Articular chondrocyte of knee joint (primary cell): ENCODE data around the gene FAM117A. TPM values are rescaled to one million over a fixed set of nuclear protein-coding genes. Genes with fewer than 3 reads are reported as not detected.

Experiments
- total RNA-seq: library from RNA; depleted of rRNA; stranded (reverse); fragments of >200 nt; gene quantifications from 2 replicates; pipeline ENCODE4 v1.2.3, GENCODE V29; 2012

The FAM117A gene, protein sequence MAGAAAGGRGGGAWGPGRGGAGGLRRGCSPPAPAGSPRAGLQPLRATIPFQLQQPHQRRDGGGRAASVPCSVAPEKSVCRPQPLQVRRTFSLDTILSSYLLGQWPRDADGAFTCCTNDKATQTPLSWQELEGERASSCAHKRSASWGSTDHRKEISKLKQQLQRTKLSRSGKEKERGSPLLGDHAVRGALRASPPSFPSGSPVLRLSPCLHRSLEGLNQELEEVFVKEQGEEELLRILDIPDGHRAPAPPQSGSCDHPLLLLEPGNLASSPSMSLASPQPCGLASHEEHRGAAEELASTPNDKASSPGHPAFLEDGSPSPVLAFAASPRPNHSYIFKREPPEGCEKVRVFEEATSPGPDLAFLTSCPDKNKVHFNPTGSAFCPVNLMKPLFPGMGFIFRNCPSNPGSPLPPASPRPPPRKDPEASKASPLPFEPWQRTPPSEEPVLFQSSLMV
- 3.3 and 3.6 TPM in 2 replicates for total RNA-seq

GRCh38 chr17:49763735-49764558 is at the start of gene FAM117A:
Gene FAM117A (minus strand): TSS chr17:49764131. CDS start chr17:49764087, 44 bp downstream.

GRCh38 chr17:49788478-49789242 is 24.7 kb upstream of the FAM117A start, which contains the start of gene KAT7:
Gene KAT7 (plus strand): TSS chr17:49788681. CDS start chr17:49788835, 154 bp downstream.

DNA sequence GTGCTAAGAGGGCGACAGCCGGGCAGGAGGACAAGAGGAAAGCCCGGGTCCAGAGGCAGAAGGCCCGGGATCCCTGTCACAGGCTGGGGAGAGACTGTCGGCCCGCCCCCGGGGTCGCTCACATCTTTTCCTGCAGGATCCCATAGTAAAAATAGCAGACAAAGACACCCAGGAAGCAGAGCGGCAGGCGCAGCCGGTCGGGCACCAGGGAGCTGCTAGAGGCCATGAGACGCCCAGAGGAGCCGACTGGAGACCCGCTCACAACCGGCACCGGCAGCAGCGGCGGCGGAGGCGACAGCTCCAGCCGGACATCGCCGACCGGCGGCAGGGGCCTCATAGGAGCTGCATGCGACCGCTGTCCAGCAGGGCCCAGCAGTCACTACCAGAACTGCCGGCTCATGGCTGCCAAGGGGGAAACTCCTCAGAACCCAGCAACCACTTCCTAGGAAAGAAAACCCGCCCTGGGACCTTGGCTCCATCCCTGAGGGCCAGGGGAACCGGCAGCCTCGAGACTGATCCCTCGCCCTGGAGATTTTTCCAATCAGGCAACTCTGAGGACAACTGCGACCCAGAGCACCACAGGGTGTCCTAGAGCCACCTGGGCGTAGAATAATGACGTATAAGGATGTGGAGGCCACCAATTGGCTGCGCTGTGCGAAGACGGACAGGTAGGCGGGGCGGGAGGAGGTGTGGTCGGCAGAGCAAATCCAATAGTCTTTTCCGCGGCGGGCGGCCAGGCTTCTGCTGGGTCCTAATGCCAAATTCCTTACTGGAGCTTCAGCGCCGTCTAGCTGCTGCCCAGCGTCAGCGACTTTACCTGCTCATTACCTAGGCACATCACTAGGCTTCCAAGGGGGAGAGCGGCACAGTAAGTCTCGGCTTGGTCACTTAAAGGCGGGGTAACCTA is 56.1 kb downstream of the FAM117A start, which contains the start of gene SLC35B1:
Gene SLC35B1 (minus strand): TSS at position 357 of the 907 bp plus-strand sequence. CDS start 131 bp downstream, at position 226.

DNA sequence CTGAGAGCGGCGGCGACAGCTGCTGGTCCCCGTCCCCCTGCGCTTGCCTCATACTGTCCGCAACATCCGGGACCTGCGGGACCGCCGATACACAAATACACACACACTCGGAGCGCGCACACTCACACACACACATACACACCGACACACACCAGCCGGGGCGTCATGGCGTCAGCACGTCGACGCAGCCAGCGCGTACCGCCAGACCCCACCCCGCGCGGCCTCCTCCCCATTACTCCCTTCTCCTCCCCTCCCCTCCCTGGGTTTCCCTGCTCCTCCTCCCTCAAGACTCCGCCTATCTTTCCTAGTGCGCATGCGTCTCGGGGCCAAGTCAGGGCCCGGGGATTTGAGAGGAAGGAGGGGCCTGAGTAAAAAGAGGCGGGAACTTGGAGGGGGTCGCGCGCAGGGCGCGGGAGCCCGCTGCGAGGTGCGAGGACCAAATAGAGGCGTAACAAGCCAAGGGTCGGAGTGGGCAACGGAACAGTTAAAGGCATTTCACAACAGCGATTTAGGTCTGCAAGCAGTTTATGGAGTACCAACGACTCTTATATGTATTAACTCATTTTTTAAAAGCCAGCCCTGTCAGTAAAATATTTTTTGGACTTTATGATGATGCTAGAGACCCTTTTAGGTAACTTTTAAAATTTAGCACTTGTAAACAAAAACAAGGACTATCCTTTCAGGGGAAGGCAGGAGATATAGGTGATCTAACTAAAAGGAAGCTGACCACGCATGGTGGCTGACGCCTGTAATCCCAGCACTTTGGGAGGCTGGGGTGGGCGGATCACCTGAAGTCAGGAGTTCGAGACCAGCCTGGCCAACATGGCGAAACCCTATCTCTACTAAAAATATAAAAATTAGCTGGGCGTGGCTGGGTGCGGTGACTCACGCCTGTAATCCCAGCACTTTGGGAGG is 85.7 kb downstream of the FAM117A start, which contains the start of gene SPOP:
Gene SPOP (minus strand): TSS at position 165 of the 915 bp plus-strand sequence. CDS start 55,287 bp downstream, outside the sequence.

Other genes with a start within 250 kb of the FAM117A start
- 5.8 and 6.0 TPM in 2 replicates for gene NXPH3, start 188.3 kb downstream of the FAM117A start, total RNA-seq
- gene SPOP, start 86.0 kb downstream of the FAM117A start, total RNA-seq: 63.2 and 71.0 TPM in 2 replicates
- gene SLC35B1, start 56.2 kb downstream of the FAM117A start, total RNA-seq: 50.7 and 66.5 TPM in 2 replicates
- gene KAT7, start 24.6 kb upstream of the FAM117A start, total RNA-seq: 43.3 and 46.6 TPM in 2 replicates
- not detected in 2 replicates for gene TAC4, start 83.9 kb upstream of the FAM117A start, total RNA-seq
- 1.8 and 8.0 TPM in 2 replicates for gene DLX4, start 205.1 kb upstream of the FAM117A start, total RNA-seq
- gene DLX3, start 231.1 kb upstream of the FAM117A start, total RNA-seq: 6.5 and 8.6 TPM in 2 replicates